ENCODE data around the gene SORL1.
A peak's percentile ranks its signal among the peaks of the same experiment; 100 is the strongest.

The SORL1 gene

DNA sequence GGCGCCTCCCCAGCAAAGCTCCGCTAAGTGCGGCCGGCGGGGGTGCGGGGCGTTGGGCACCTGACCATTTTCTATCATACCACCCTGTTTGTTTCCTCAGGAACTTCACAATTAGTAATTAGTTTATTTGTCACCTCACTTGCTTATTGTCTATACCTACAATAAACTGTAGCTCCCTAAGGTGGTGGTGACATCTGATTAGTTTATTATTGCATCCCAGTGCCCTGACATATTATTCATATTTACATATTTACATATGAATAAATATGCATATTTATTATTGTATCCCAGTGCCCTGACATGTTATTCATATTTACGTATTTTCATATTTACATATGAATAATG is 24.7 kb upstream of the SORL1 start:
- TF ChIP-seq, protein P1, sequence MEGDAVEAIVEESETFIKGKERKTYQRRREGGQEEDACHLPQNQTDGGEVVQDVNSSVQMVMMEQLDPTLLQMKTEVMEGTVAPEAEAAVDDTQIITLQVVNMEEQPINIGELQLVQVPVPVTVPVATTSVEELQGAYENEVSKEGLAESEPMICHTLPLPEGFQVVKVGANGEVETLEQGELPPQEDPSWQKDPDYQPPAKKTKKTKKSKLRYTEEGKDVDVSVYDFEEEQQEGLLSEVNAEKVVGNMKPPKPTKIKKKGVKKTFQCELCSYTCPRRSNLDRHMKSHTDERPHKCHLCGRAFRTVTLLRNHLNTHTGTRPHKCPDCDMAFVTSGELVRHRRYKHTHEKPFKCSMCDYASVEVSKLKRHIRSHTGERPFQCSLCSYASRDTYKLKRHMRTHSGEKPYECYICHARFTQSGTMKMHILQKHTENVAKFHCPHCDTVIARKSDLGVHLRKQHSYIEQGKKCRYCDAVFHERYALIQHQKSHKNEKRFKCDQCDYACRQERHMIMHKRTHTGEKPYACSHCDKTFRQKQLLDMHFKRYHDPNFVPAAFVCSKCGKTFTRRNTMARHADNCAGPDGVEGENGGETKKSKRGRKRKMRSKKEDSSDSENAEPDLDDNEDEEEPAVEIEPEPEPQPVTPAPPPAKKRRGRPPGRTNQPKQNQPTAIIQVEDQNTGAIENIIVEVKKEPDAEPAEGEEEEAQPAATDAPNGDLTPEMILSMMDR (conservative IDR thresholded peaks at IDR 0.05; ENCODE audit: low read depth, low read length) = no peak
- no peak for DNase-seq (ENCODE audit: low read depth)
- H3K4me3 ChIP-seq (ENCODE audit: low read length) = peak overlapping the region; percentile 50

DNA sequence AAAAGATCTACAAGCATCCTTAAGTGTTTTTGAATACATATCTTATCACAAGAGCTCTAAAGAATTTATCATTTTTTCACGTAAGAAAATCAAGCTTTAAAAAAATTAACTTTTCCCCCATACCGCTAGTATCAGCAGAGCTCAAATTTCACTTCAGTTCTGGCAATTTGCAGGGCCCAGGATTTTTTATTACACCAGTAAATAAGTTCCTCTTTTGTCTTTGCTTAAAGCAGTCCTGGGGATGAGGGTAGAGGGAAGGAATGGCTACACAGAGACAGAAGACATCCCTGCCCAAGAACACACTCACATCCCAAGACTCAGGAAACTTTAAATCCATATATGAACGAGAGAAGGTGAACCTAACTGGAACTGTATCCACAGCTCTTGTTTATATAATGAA is 22.6 kb upstream of the SORL1 start:
- H3K4me3 ChIP-seq (ENCODE audit: low read length) = no peak overlapping the region
- TF ChIP-seq, protein P1 (conservative IDR thresholded peaks at IDR 0.05; ENCODE audit: low read depth, low read length) = no peak
- DNase-seq (ENCODE audit: low read depth) = no peak

DNA sequence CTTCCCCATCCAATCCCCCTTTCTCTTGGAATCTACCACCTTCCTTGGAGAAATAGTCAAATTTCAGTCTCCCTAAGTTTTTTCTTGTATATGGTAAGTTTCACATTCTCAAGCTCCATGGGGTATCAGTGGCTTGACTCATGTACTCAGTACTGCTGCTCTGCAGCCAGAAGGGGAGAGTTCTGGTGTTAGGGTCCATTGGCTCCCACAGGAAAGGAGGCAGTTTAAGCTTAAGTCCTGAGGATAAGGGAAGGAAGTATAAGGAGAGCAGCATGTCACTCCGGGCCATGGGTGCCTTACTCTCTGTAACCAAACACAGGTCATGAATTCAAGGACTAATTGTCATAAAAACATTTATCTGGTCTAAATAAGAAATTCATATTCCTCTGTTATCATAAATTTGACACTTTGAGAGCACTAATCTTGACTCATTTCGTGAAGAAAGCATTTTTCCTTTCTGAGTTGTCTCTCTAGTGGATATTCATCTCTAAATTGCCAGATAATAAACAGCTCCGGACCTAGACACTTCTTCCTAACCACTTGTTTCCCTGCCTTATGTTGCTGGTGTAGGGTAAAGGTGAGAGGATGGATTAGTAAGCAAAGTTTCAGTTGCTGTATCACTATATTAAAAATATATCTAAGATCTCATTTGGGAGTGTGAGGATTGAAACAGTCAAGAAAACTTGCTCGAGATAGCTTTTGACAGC is 20.1 kb upstream of the SORL1 start:
- TF ChIP-seq, protein P1 (conservative IDR thresholded peaks at IDR 0.05; ENCODE audit: low read depth, low read length) = no peak
- no peak for DNase-seq (ENCODE audit: low read depth)
- H3K4me3 ChIP-seq (ENCODE audit: low read length) = no peak overlapping the region

DNA sequence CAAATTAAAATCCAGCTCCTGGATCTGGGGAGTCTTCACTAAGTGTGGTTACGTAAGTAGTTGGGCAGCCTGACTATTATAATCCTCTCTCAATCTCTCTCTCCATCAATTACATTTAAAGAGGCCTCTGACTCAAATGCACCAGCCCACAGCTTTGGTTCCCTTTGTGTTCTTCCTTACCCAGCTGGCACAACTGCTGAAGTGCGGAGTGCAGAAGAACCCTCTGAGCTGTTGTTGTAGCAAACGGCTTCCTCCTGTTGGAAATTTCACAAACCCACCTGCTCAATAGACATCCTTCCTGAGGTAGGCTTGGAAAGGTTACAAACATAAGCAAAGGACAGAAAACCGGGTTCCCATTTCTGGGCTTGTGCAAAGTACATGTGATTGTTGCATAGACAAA is 17.0 kb upstream of the SORL1 start:
- no peak overlapping the region for H3K4me3 ChIP-seq (ENCODE audit: low read length)
- DNase-seq (ENCODE audit: low read depth) = no peak
- TF ChIP-seq, protein P1 (conservative IDR thresholded peaks at IDR 0.05; ENCODE audit: low read depth, low read length) = no peak

DNA sequence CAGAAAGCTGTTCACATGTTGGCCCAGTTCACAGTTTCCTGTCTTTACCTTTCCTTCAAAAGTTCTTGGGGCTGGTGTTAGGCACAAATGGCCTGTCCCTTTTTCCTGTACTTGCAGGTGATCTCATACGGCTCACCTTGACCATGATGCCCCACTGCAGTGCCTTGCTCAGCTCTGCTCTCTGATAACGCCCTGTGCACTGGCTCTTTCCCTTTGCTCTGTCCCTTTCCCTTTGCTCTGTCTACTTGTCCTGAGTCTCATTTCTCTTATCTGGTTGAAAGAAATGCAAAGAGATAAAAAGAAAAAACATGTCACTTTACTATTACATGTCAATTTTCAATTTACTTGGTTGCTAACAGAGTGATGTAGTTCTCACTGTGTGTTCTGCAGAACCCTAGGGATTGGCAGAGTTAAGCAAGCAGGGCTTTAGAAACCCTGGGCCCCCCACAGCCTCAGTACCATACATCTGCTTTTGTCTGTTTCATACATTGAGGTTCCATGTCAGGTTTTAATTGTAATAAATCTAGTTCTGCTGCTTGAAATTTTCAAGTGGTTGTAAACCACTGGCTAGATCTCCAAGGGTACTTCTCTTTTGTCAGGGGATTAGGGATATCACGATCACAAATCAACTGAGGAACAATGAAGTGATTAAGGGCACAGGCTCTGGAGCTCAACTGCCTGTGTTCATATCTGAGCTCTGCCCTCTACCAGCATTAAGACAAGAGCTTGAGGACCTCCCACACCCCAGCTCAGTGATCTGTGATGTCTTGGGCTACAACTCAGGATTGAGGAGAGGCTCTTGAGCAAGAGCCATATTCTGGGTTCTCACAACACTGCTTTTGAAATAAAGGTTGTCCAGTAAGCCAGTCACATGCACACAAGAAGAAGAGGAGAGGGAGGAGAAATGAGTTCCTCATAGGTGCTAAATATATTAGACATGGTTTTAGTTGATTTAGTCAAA is 16.3 kb upstream of the SORL1 start:
- TF ChIP-seq, protein P1 (conservative IDR thresholded peaks at IDR 0.05; ENCODE audit: low read depth, low read length) = no peak
- DNase-seq (ENCODE audit: low read depth) = no peak
- H3K4me3 ChIP-seq (ENCODE audit: low read length) = no peak overlapping the region

DNA sequence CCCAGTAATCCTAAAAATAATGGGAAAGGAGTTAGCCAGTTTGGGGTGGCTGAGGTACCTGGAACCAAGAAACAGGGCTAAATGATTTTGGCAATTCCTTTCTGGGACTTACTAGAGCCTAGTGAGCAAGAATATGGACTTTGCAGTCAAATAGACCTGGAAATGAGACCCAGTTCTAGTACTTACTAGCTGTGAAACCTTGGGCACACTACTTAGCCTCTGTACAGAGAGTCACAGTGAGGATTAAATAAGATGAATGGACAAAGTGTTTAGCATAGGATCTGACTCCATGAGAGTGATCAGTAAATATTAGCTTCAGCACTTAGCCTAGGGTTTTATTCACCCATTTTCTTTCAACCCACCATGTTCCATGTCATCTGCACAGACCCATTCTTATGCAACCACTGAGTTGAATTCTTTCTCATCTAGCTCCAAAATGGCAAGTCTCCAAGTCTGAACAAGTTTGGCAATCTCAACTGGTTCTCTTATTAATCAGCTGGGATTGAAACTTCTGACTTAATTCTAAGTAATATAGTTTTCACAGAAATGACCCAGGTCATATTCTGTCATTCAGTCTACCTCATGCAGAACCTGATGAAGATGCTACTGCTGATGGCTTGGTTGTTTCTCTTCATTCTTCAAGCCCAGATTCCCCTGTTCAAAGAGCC is 15.0 kb upstream of the SORL1 start:
- H3K4me3 ChIP-seq (ENCODE audit: low read length) = no peak overlapping the region
- TF ChIP-seq, protein P1 (conservative IDR thresholded peaks at IDR 0.05; ENCODE audit: low read depth, low read length) = no peak
- DNase-seq (ENCODE audit: low read depth) = no peak

Measured in retinal pigment epithelial cell (primary cell).